HepG2 (cell line): ENCODE measurements around the gene ZNF584. TPM values are rescaled to one million over a fixed set of nuclear protein-coding genes. Genes with fewer than 3 reads are reported as not detected.
A peak's percentile ranks its signal among the peaks of the same experiment; 100 is the strongest.

Experiments
- AGO2 ChIP-seq: fragments of 200-400 bp; formaldehyde crosslinking; optimal IDR thresholded peaks from 2 replicates; pipeline ENCODE3; 2017; ENCODE audit warnings: mild to moderate bottlenecking, low read depth, low read length, moderate library complexity
- CCAR2 ChIP-seq: fragments of 200-400 bp; formaldehyde crosslinking; optimal IDR thresholded peaks from 2 replicates; pipeline ENCODE3; 2018; ENCODE audit warnings: low read depth, mild to moderate bottlenecking, low read length, moderate library complexity
- HMG20A ChIP-seq: IDR thresholded peaks from 2 replicates; pipeline ENCODE4 v1.6.1; 2016; ENCODE audit warnings: borderline replicate concordance
- HOXA9 ChIP-seq: sonication (generic); formaldehyde crosslinking; IDR thresholded peaks from 2 replicates; pipeline ENCODE4 v1.8.1; 2022; ENCODE audit warnings: missing genetic modification reagents, mild to moderate bottlenecking, moderate library complexity, borderline replicate concordance
- KLF12 ChIP-seq: sonication (generic); formaldehyde crosslinking; IDR thresholded peaks from 2 replicates; pipeline ENCODE4 v1.4.0; 2020; ENCODE audit warnings: missing genetic modification reagents, borderline replicate concordance
- PAWR ChIP-seq: sonication (generic); formaldehyde crosslinking; IDR thresholded peaks from 2 replicates; pipeline ENCODE4 v1.4.0; 2020; ENCODE audit warnings: missing genetic modification reagents, mild to moderate bottlenecking, borderline replicate concordance
- POLR2AphosphoS5 ChIP-seq: IDR thresholded peaks from 2 replicates; pipeline ENCODE4 v1.6.1; 2012; ENCODE audit warnings: low read depth, low read length
- POLR2G ChIP-seq: fragments of 200-400 bp; formaldehyde crosslinking; IDR thresholded peaks from 2 replicates; pipeline ENCODE4 v1.6.1; 2018; ENCODE audit warnings: mild to moderate bottlenecking, low read depth, low read length, moderate library complexity
- PRMT3 ChIP-seq: sonication (generic); formaldehyde crosslinking; IDR thresholded peaks from 2 replicates; pipeline ENCODE4 v1.8.1; 2022; ENCODE audit warnings: low read depth, mild to moderate bottlenecking, moderate library complexity, missing genetic modification reagents, borderline replicate concordance
- SAFB2 ChIP-seq: sonication (generic); formaldehyde crosslinking; IDR thresholded peaks from 2 replicates; pipeline ENCODE4 v1.5.1; 2020; ENCODE audit warnings: missing genetic modification reagents, low read depth, mild to moderate bottlenecking, borderline replicate concordance
- SALL2 ChIP-seq: sonication (generic); formaldehyde crosslinking; IDR thresholded peaks from 2 replicates; pipeline ENCODE4 v1.8.1; 2023; ENCODE audit warnings: mild to moderate bottlenecking, missing genetic modification reagents, inconsistent platforms
- STAG1 ChIP-seq: sonication (generic); formaldehyde crosslinking; IDR thresholded peaks from 2 replicates; pipeline ENCODE4 v1.4.0; 2020; ENCODE audit warnings: missing genetic modification reagents
- TBL1XR1 ChIP-seq: fragments of 150-350 bp; IDR thresholded peaks from 2 replicates; pipeline ENCODE4 v1.6.1; 2014; ENCODE audit warnings: borderline replicate concordance, low read length; ENCODE audit not compliant: partially characterized antibody
- TCF7L2 ChIP-seq: IDR thresholded peaks from 2 replicates; pipeline ENCODE4 v1.6.1; 2011; ENCODE audit warnings: mild to moderate bottlenecking, low read depth, low read length, moderate library complexity
- TEAD3 ChIP-seq: optimal IDR thresholded peaks from 2 replicates; pipeline ENCODE3; 2016; ENCODE audit warnings: borderline replicate concordance
- TOPORS ChIP-seq: sonication (generic); formaldehyde crosslinking; IDR thresholded peaks from 2 replicates; pipeline ENCODE4 v1.8.0; 2023; ENCODE audit warnings: mild to moderate bottlenecking, missing genetic modification reagents
- TRAFD1 ChIP-seq: sonication (generic); formaldehyde crosslinking; IDR thresholded peaks from 2 replicates; pipeline ENCODE4 v1.5.1; 2020; ENCODE audit warnings: missing genetic modification reagents, mild to moderate bottlenecking, borderline replicate concordance
- ZNF567 ChIP-seq: sonication (generic); formaldehyde crosslinking; IDR thresholded peaks from 2 replicates; pipeline ENCODE4 v1.8.1; 2023; ENCODE audit warnings: mild to moderate bottlenecking, missing genetic modification reagents, borderline replicate concordance
- ZNF816 ChIP-seq: sonication (generic); formaldehyde crosslinking; IDR thresholded peaks from 2 replicates; pipeline ENCODE4 v1.8.0; 2022; ENCODE audit warnings: missing genetic modification reagents, mild to moderate bottlenecking, borderline replicate concordance
- ZSCAN12 ChIP-seq: sonication (generic); formaldehyde crosslinking; IDR thresholded peaks from 2 replicates; pipeline ENCODE4 v1.9.0; 2021; ENCODE audit warnings: mild to moderate bottlenecking, missing genetic modification reagents
- ZSCAN22 ChIP-seq: sonication (generic); formaldehyde crosslinking; IDR thresholded peaks from 2 replicates; pipeline ENCODE4 v1.4.0; 2020; ENCODE audit warnings: mild to moderate bottlenecking, missing genetic modification reagents
- polyA plus RNA-seq, 8 experiments: library from polyadenylated mRNA; depleted of rRNA in 3 of 8; stranded (reverse) in 7 of 8; unstranded in 1 of 8; fragments of >200 nt; fragmentation: Illumina TruSeq in 4 of 8; extraction: Trizol in 4 of 8; gene quantifications; 2 replicates each; pipeline versions ENCODE4 v1.2.1 to v1.2.3, GENCODE V29; 2011 to 2016; ENCODE audit warnings: low read depth in 4 of 8, missing spikeins in 1 of 8, mixed read lengths in 1 of 8; ENCODE audit not compliant: insufficient read depth in 1 of 8
- total RNA-seq, 5 experiments: library from RNA; depleted of rRNA; stranded (reverse); fragments of >200 nt; fragmentation: Illumina TruSeq; extraction: Trizol; gene quantifications; 2 replicates each; pipeline ENCODE4 v1.2.3, GENCODE V29; 2016; ENCODE audit warnings: low read depth in 1 of 5
- TF ChIP-seq, protein P1 (sequence below): sonication (generic); formaldehyde crosslinking; IDR thresholded peaks from 2 replicates; pipeline ENCODE4; 2020; ENCODE audit warnings: missing genetic modification reagents, mild to moderate bottlenecking, borderline replicate concordance
- TF ChIP-seq, protein P2 (sequence below): sonication (generic); formaldehyde crosslinking; IDR thresholded peaks from 2 replicates; pipeline ENCODE4 v1.4.0; 2020; ENCODE audit warnings: missing genetic modification reagents
- TF ChIP-seq, protein P3 (sequence below): fragments of 450-650 bp; IDR thresholded peaks from 2 replicates; pipeline ENCODE4 v1.6.1; 2016

Gene ZNF584
- total and polyA plus RNA-seq, 2 of the 13 experiments (the other 11 are each of a cell fraction or from before 2014, with no cell fraction given): 2.4 to 7.0 TPM

DNA sequence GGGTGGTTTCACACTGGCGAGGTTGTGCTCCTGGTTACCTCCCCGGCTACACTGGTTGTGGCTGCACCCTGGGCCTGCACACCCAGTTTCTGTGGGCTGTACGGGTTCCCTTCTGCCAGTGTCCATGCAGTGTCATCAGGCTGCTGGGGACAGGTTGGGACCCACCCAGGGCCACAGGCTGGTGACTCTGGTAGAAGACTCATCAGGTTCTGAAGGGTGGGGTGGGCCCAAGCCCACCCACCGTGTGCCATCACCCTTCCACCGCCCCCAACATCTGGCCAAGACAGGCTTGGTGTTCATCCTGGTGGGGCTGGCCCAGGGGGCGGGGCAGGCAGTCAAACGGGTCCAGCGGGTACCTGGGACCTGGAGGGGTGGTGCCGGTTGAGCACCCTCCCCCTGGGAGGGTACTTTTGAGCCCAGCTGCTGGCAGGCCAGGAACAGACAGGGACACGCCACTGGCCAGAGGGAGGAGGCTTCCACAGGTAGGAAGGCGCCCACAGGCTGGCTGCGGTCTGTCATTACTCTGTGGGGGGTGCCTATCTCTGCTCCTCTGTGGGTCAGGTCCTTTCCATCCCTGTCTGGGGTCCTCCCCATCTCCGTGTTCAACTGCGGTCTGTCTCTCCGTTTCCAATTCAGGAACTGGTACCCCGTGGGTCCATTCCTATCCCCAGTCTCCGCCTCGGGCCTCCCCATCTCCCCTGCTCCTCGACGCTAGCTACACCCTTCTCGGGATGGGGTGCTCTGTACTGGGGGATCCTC is 13.1 kb upstream of the ZNF584 start, which contains the start of gene RNF225 (continued):
- TF ChIP-seq PAWR (CRISPR knock-in tag) (no peak), ZNF816 (CRISPR knock-in tag) (no peak), TCF7L2 (no peak), ZSCAN12 (CRISPR knock-in tag) (no peak), SAFB2 (CRISPR knock-in tag) (no peak), POLR2AphosphoS5 (peak; percentile 42; the same call in 1 of the 2 replicates), AGO2 (peak; percentile 99), CCAR2 (no peak), SALL2 (peak; percentile 68; the same call in 1 of the 2 replicates), POLR2G (peak; percentile 78), KLF12 (CRISPR knock-in tag) (no peak), PRMT3 (CRISPR knock-in tag) (no peak), TRAFD1 (CRISPR knock-in tag) (no peak), TEAD3 (CRISPR knock-in tag) (peak; percentile 9), ZSCAN22 (CRISPR knock-in tag) (peak; percentile 85), STAG1 (no peak), HOXA9 (CRISPR knock-in tag) (no peak), TBL1XR1 (no peak), ZNF567 (CRISPR knock-in tag) (no peak), HMG20A (CRISPR knock-in tag) (no peak), TOPORS (CRISPR knock-in tag) (no peak)
- TF ChIP-seq, protein P1, sequence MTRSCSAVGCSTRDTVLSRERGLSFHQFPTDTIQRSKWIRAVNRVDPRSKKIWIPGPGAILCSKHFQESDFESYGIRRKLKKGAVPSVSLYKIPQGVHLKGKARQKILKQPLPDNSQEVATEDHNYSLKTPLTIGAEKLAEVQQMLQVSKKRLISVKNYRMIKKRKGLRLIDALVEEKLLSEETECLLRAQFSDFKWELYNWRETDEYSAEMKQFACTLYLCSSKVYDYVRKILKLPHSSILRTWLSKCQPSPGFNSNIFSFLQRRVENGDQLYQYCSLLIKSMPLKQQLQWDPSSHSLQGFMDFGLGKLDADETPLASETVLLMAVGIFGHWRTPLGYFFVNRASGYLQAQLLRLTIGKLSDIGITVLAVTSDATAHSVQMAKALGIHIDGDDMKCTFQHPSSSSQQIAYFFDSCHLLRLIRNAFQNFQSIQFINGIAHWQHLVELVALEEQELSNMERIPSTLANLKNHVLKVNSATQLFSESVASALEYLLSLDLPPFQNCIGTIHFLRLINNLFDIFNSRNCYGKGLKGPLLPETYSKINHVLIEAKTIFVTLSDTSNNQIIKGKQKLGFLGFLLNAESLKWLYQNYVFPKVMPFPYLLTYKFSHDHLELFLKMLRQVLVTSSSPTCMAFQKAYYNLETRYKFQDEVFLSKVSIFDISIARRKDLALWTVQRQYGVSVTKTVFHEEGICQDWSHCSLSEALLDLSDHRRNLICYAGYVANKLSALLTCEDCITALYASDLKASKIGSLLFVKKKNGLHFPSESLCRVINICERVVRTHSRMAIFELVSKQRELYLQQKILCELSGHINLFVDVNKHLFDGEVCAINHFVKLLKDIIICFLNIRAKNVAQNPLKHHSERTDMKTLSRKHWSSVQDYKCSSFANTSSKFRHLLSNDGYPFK: no peak
- TF ChIP-seq, protein P2, sequence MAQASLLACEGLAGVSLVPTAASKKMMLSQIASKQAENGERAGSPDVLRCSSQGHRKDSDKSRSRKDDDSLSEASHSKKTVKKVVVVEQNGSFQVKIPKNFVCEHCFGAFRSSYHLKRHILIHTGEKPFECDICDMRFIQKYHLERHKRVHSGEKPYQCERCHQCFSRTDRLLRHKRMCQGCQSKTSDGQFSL: 0 out of 2 replicates have a peak, but pooled peaks have one; percentile 39
- TF ChIP-seq, protein P3, sequence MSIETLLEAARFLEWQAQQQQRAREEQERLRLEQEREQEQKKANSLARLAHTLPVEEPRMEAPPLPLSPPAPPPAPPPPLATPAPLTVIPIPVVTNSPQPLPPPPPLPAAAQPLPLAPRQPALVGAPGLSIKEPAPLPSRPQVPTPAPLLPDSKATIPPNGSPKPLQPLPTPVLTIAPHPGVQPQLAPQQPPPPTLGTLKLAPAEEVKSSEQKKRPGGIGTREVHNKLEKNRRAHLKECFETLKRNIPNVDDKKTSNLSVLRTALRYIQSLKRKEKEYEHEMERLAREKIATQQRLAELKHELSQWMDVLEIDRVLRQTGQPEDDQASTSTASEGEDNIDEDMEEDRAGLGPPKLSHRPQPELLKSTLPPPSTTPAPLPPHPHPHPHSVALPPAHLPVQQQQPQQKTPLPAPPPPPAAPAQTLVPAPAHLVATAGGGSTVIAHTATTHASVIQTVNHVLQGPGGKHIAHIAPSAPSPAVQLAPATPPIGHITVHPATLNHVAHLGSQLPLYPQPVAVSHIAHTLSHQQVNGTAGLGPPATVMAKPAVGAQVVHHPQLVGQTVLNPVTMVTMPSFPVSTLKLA: no peak
- TF ChIP-seq, all 625 proteins: peak for 25
